HG02678 (cell line): ENCODE data around the gene BTG4.

Experiments used
- ATAC-seq: cut with Tn5 transposase; IDR thresholded peaks from one replicate; pipeline ENCODE4 v1.9.1; 2021; ENCODE audit warnings: mild to moderate bottlenecking, moderate library complexity; ENCODE audit not compliant: unreplicated experiment

BTG4 gene

DNA sequence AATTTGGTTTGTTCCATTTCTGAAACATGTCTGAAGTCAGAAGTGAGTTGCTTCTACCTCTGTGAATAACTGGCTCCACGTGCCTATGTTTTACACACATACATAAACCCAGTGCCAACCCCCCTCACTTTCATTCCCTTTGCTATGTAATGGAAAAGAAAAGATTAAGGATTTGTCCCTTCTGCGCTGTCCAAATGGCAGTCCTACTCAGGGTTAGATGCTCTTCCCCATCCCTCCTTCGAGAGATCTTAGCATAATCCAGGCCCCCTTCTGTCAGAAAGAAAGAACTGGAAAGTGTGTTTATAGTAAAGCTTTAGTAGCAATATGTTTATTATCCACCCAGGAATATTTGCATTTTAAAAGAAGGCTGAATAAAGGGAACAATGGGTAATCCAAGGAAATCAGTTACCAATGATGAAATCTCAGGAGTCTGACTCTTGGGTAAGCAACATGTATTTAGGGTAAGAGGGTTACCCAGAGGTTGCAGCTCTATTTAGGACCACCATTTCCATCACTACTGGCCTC lies 25.2 kb upstream of the BTG4 start:
- ATAC-seq: no peak

GRCh38 chr11:111535281-111535680 lies 23.1 kb upstream of the BTG4 start:
- ATAC-seq: no peak

DNA sequence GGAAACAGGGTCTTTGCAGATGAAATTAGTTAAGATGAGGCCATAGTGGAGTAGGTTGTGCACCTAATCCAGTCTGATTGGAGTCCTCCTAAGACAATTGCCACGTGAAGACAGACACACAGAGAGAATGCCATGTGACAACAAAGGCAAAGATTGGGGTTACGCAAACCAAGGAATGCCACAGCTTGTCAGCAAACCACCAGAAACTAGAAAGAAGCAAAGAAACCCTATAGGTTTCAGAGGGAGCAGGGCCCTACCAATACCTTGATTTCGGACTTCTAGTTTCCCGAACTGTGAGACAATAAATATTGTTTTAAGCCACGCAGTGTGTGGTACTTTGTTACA lies 20.2 kb upstream of the BTG4 start:
- no peak for ATAC-seq

DNA sequence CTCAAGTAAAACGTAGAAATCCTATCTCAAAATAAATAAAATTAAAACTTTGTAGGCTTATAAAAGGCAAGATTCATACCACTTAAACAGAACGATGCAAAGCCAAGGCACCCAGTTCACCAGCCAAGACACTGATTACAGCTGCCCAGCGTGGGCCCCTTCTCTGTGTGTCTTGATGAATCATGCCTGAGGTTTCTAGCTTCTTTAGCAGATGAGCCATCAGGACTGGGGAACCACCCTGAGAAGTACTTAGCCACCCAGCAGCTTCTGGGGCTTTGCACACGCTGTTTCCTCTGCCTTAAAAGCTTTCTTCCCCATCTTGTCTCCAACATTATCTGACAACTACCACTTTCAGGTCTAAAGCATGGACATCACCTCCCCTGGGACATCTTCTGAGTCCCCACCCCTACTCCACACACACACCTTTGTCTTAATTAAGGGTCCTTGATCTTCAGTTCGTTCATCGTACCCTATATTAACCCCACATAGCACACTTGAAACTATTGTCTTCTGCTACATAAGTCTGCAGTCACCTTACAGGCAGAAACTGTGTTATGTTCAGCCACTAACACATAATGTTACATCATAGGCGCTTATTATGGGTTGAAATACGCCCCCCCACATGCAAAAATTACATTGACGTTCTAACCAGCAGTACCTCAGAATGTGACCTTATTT lies 19.6 kb upstream of the BTG4 start:
- ATAC-seq: peak; percentile 48

- no peak for ATAC-seq
Measured at GRCh38 chr11:111531136-111531535, 18.9 kb upstream of the BTG4 start.

GRCh38 chr11:111530091-111530490 lies 17.9 kb upstream of the BTG4 start:
- ATAC-seq: no peak

DNA sequence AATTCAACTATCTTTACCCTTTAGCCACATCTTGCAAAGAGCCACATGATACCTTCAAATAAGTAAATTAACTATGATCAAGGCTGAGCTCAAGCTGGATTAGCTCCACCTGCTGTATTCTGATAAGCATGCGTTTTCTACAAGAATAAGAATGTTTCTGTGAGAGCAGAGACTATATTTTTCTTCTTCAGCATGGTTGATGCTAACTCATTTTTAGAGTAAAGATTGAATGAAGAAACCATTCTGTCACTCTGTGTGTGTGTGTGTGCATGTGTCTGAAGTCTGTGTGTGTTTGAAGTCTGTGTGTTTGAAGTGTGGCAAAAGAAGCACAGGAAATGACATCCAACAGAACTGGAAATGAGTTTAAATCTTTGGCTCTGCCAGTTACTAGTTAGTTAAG lies 16.4 kb upstream of the BTG4 start:
- ATAC-seq: no peak

- no peak for ATAC-seq
Measured at GRCh38 chr11:111527279-111527678, 15.1 kb upstream of the BTG4 start.

GRCh38 chr11:111526501-111526900 lies 14.3 kb upstream of the BTG4 start:
- no peak for ATAC-seq

DNA sequence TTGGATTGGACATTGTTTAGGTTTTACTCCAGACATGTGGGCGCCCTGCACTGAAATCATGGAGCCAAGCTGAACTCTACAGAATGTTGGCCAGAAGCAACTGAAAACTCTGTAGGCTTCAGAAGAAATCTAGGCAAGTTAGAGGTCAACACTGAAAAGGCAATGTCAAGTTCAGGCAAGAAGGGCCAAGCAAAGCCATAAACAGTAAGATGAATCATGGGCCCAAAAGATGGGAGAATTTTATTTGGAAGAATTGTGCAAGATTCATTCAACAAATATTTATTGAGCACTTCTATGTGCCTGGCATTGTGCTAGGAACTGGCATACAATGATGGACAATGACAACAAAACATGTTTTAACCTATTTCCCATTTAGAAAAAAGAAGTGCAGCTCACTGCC lies 13.3 kb upstream of the BTG4 start:
- no peak for ATAC-seq

DNA sequence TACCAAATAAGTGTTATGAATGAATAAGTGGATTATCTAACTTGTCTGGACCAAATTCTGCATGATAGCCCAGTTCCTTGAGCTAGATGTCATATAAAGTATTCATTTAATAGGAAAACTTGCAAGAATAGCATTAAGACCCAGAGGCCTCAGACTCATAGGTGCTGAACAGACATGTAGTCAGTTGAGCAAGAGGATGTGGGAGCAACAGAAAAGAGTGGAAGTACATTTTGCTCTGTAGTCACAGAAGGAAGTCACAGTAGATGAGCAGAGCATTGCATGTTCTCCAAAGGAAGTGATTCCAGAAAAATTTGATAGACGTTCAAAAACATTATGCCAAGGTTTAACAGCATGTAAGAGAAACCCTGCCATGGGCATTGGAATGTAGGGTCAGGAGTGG lies 11.9 kb upstream of the BTG4 start:
- ATAC-seq: no peak

- ATAC-seq: no peak
Measured at GRCh38 chr11:111523343-111523742, 11.2 kb upstream of the BTG4 start.

- no peak for ATAC-seq
Measured at GRCh38 chr11:111522426-111522825, 10.2 kb upstream of the BTG4 start.

DNA sequence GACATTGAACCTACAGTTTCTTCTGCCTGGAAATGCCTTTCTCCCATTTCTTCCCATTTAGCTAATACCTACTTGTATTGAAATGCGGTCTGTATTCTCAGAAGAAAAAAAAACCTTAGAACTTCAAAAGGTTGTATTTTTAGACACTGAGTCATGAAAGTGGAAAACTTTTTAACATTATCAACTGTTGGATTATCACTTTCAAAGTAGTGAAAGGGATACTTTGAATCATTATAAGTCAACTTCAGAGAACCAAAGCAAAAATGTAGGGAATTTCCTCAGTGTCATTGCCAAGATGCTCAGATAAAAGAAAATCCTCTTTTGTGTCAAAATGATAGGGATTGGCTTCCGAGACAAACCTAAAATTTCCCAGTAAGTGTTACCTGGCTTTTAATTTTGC lies 8.9 kb upstream of the BTG4 start:
- no peak for ATAC-seq

- ATAC-seq: no peak
Measured at GRCh38 chr11:111520560-111520959, 8.4 kb upstream of the BTG4 start.

DNA sequence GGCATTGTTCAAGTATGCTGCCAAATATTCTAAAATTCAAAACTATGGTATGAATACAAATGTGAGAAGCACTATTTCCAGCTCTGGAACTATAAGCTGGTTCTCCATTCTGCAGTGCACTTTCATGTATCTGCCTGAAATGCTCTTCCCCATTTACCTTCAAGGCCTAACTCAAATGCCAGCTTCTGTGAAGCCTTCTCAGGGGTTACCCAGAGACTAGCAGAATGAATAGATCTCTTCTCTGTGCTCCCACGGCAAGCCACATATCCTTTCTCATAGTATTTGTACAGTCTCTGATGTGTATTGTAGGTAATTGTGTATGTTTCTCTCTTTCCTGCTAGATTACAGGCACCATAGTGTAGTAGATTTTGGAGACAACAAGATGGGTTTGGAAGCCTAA lies 6.5 kb upstream of the BTG4 start:
- no peak for ATAC-seq

GRCh38 chr11:111515591-111515990 lies 3.4 kb upstream of the BTG4 start:
- ATAC-seq: no peak

DNA sequence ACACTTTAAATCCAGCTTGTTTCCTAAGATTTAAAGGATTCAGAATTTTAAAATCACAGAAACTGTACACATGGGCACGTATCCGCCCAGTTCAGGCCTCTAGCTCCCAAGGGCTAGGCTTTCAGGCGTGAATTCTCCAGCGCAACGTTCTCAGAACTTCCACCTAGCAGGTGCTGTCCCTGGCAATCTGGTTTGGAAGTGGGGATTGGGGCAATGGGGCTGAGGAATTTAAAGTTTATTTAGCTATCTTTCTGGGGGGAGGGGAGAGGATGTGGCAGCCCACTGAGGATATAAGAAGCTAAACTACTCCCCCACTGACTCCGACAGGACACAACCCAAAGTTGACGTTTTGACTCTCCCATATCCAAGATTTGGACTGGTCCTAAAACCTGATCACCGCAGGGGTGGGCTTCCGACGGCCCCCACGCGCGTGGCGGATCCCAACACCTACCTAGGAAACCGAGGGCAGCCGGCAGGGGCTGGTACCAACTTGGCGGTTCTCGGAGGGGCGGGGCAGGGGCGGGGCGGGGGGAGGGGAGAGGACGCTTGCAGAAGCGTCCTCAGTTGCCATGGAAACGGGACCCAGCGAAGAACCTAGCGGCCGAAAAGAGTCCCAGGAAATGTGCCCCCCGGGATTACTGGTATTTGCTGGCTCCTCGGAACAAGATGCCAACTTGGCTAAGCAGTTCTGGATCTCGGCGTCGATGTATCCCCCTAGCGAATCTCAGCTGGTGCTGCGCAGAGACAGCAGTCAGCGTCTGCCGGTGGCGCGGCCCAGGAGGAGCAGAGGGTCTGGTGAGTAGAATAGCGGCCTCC lies 2.2 kb upstream of the BTG4 start, which contains the start of gene HOATZ:
Gene HOATZ, plus strand, starts transcription at position 563 of the 816 bp plus-strand sequence. Its CDS starts 7 bp downstream, at position 570.
- no peak for ATAC-seq

GRCh38 chr11:111513240-111513605 lies 1.0 kb upstream of the BTG4 start:
- no peak for ATAC-seq

- no peak for ATAC-seq
Measured at GRCh38 chr11:111510311-111510710, 1.9 kb downstream of the BTG4 start.

GRCh38 chr11:111502611-111503010 lies 9.6 kb downstream of the BTG4 start:
- ATAC-seq: no peak

GRCh38 chr11:111500481-111500880 lies 11.7 kb downstream of the BTG4 start:
- no peak for ATAC-seq
